Thoracic aorta (tissue), 2 donors: ENCODE data around the gene EBF3. TPM values are rescaled to one million over a fixed set of nuclear protein-coding genes. Genes with fewer than 3 reads are reported as not detected.

Experiments
- ATAC-seq: fragments of 150-250 bp; one replicate; pipeline ENCODE4 v1.8.0; 2017; ENCODE audit warnings: low read depth; ENCODE audit not compliant: insufficient number of reproducible peaks, low FRiP score
- DNase-seq: peaks from one replicate; pipeline ENCODE4 v3.0.0-alpha.2; 2020; ENCODE audit warnings: low spot score
- H3K27ac ChIP-seq, 2 donors: fragments of 200-600 bp; sonication (generic); 1 replicate in 1 of 2; 2 replicates in 1 of 2; pipeline ENCODE4 v1.5.1; 2016; ENCODE audit warnings: mild to moderate bottlenecking in 2 of 2, moderate library complexity in 2 of 2
- H3K27me3 ChIP-seq: fragments of 200-600 bp; sonication (generic); replicated peaks from 2 replicates; pipeline ENCODE4 v1.6.0; 2016; ENCODE audit warnings: mild to moderate bottlenecking; ENCODE audit not compliant: insufficient read depth
- H3K36me3 ChIP-seq: fragments of 200-600 bp; sonication (generic); one replicate; pipeline ENCODE4 v1.5.1; 2016
- H3K4me1 ChIP-seq, 2 donors: fragments of 200-600 bp; sonication (generic); 1 replicate in 1 of 2; 2 replicates in 1 of 2; pipeline versions ENCODE4 v1.5.1 to v1.6.0; 2016; ENCODE audit warnings: low read depth in 2 of 2, mild to moderate bottlenecking in 1 of 2; ENCODE audit not compliant: control insufficient read depth in 1 of 2
- H3K4me3 ChIP-seq: fragments of 200-600 bp; sonication (generic); 2 replicates; pipeline ENCODE4 v1.5.1; 2016; ENCODE audit warnings: mild to moderate bottlenecking
- H3K9me3 ChIP-seq: fragments of 200-600 bp; sonication (generic); 2 replicates; pipeline ENCODE4 v1.5.1; 2016
- CTCF ChIP-seq: fragments of 200-600 bp; sonication (generic); IDR thresholded peaks from one replicate; pipeline ENCODE4 v1.5.1; 2019; ENCODE audit warnings: antibody characterized with exemption
- total RNA-seq, 2 donors: library from RNA; depleted of rRNA; stranded (reverse); fragments of >200 nt; gene quantifications; one replicate each; pipeline versions ENCODE4 v1.1.0 to v1.2.3, GENCODE V29; 2016

EBF3 gene
- total RNA-seq, 2 donors from 2014 or later: 3.6 to 4.6 TPM

- no peak for ATAC-seq
- H3K27me3 ChIP-seq: no peaks in the 10 kb centered on the region
- no peak overlapping the region for H3K27ac ChIP-seq
- no peaks in the 10 kb centered on the region for H3K9me3 ChIP-seq
- no peak for DNase-seq
- no peak for TF ChIP-seq CTCF
- H3K4me1 ChIP-seq: no peaks in the 10 kb centered on the region
- no peaks in the 10 kb centered on the region for H3K36me3 ChIP-seq
- H3K4me3 ChIP-seq: no peak overlapping the region
Observed at GRCh38 chr10:130009228-130009627, 45.2 kb upstream of the EBF3 start.

- Histone ChIP-seq H3K36me3 (no peaks in the 10 kb centered on the region), H3K9me3 (no peaks in the 10 kb centered on the region), H3K27ac (no peak overlapping the region), H3K27me3 (no peaks in the 10 kb centered on the region), H3K4me3 (no peak overlapping the region), H3K4me1 (no peaks in the 10 kb centered on the region)
- no peak for ATAC-seq
- no peak for TF ChIP-seq CTCF
- no peak for DNase-seq
Observed at GRCh38 chr10:130003787-130004613, 39.9 kb upstream of the EBF3 start.

- ATAC-seq (no peak), DNase-seq (no peak)
- H3K9me3 ChIP-seq: no peaks in the 10 kb centered on the region
- H3K36me3 ChIP-seq: no peaks in the 10 kb centered on the region
- H3K27ac ChIP-seq: no peak overlapping the region
- no peak overlapping the region for H3K4me3 ChIP-seq
- no peak for TF ChIP-seq CTCF
- H3K4me1 ChIP-seq: no peaks in the 10 kb centered on the region
- H3K27me3 ChIP-seq: no peaks in the 10 kb centered on the region
Observed at GRCh38 chr10:130003166-130003565, 39.1 kb upstream of the EBF3 start.

- H3K4me3 ChIP-seq: no peak overlapping the region
- TF ChIP-seq CTCF: no peak
- DNase-seq (no peak), ATAC-seq (no peak)
- H3K4me1 ChIP-seq: no peaks in the 10 kb centered on the region
- no peaks in the 10 kb centered on the region for H3K27me3 ChIP-seq
- no peaks in the 10 kb centered on the region for H3K9me3 ChIP-seq
- H3K27ac ChIP-seq: no peak overlapping the region
- H3K36me3 ChIP-seq: no peaks in the 10 kb centered on the region
Observed at GRCh38 chr10:130002606-130003005, 38.5 kb upstream of the EBF3 start.

- H3K36me3 ChIP-seq: no peaks in the 10 kb centered on the region
- no peaks in the 10 kb centered on the region for H3K27me3 ChIP-seq
- no peaks in the 10 kb centered on the region for H3K4me1 ChIP-seq
- DNase-seq (no peak), ATAC-seq (no peak)
- H3K27ac ChIP-seq: no peak overlapping the region
- no peak overlapping the region for H3K4me3 ChIP-seq
- no peaks in the 10 kb centered on the region for H3K9me3 ChIP-seq
- TF ChIP-seq CTCF: no peak
Observed at GRCh38 chr10:130000918-130001317, 36.8 kb upstream of the EBF3 start.
